ENCODE measurements around the gene SRMS.

DNA sequence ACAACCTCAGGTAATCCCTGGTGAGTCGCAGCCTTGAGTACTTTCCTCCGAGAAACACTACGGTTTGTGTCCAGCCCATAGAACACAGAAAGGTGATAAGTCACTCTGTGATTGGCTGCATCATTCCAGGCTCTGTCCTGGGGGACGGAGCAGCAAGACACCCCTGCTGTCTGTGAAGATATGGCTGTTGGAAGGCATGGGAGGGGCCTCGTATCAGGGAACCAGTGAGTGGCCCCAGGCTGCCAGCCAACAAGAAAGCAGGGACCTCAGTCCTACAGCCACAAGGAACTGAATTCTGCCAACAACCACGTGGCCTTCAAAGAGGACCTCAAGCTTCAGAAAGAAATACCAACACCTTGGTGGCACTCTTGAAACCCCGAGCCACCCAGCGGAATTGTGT lies 42.3 kb downstream of the SRMS start:
- TF ChIP-seq, protein P1, sequence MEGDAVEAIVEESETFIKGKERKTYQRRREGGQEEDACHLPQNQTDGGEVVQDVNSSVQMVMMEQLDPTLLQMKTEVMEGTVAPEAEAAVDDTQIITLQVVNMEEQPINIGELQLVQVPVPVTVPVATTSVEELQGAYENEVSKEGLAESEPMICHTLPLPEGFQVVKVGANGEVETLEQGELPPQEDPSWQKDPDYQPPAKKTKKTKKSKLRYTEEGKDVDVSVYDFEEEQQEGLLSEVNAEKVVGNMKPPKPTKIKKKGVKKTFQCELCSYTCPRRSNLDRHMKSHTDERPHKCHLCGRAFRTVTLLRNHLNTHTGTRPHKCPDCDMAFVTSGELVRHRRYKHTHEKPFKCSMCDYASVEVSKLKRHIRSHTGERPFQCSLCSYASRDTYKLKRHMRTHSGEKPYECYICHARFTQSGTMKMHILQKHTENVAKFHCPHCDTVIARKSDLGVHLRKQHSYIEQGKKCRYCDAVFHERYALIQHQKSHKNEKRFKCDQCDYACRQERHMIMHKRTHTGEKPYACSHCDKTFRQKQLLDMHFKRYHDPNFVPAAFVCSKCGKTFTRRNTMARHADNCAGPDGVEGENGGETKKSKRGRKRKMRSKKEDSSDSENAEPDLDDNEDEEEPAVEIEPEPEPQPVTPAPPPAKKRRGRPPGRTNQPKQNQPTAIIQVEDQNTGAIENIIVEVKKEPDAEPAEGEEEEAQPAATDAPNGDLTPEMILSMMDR (IDR thresholded peaks at IDR 0.05; ENCODE audit: insufficient read depth, low read length, poor library complexity, severe bottlenecking) = no peak
- TF ChIP-seq EZH2phosphoT487 (conservative IDR thresholded peaks at IDR 0.05; ENCODE audit: low read length) = no peak

All from SU-DHL-6 (cell line).